ENCODE measurements around the gene TRAF5. TPM values are rescaled to one million over a fixed set of nuclear protein-coding genes. Genes with fewer than 3 reads are reported as not detected.
"Not testable (repeated sequence)": the region's sequence is repeated elsewhere in the genome, so short reads cannot be mapped to it uniquely, and the experiment has no call there.

The TRAF5 gene
- total RNA-seq, 1 experiment from 2014 or later = 15.2 TPM

GRCh38 chr1:211411639-211412038 is 85.0 kb downstream of the TRAF5 start:
- H3K9me3 Mint-ChIP-seq (ENCODE audit: low read depth, unreplicated experiment) = peaks cover 4% of the 10 kb centered on the region
- CTCF ChIA-PET = no interaction called here
- peaks cover 2% of the 10 kb centered on the region for H3K36me3 Mint-ChIP-seq (ENCODE audit: insufficient read depth, unreplicated experiment)
- no peak overlapping the region for H3K4me3 Mint-ChIP-seq (ENCODE audit: low read depth, unreplicated experiment)
- intact Hi-C loops (cut with micrococcal nuclease; ENCODE audit: unreplicated experiment) = no loop called here
- H3K4me1 Mint-ChIP-seq (ENCODE audit: low read depth, unreplicated experiment) = peaks cover 9% of the 10 kb centered on the region
- H3K27ac Mint-ChIP-seq (ENCODE audit: unreplicated experiment) = no peak overlapping the region
- DNase-seq = no peak
- no peak for TF ChIP-seq CTCF (IDR thresholded peaks at IDR 0.05; ENCODE audit: unreplicated experiment)
- BruUV-seq (replicated peaks) = no TSS peak
- no peaks in the 10 kb centered on the region for H3K27me3 Mint-ChIP-seq (ENCODE audit: unreplicated experiment)

- DNase-seq = no peak
- CTCF ChIA-PET = interaction anchor here (0.8 to 1.5 kb wide), 2 partner anchors 92 to 98 kb away, joined by 3 read pairs; no protein-coding TSS in a partner anchor
- H3K4me3 Mint-ChIP-seq (ENCODE audit: low read depth, unreplicated experiment) = peak overlapping the region; percentile 70
- intact Hi-C loops (cut with micrococcal nuclease; ENCODE audit: unreplicated experiment) = no loop called here
- peaks cover 24% of the 10 kb centered on the region for H3K4me1 Mint-ChIP-seq (ENCODE audit: low read depth, unreplicated experiment)
- BruUV-seq (replicated peaks) = no TSS peak
- H3K27me3 Mint-ChIP-seq (ENCODE audit: unreplicated experiment) = no peaks in the 10 kb centered on the region
- H3K36me3 Mint-ChIP-seq (ENCODE audit: insufficient read depth, unreplicated experiment) = peaks cover 13% of the 10 kb centered on the region
- peak overlapping the region; percentile 78 for H3K27ac Mint-ChIP-seq (ENCODE audit: unreplicated experiment)
- no peaks in the 10 kb centered on the region for H3K9me3 Mint-ChIP-seq (ENCODE audit: low read depth, unreplicated experiment)
- TF ChIP-seq CTCF (IDR thresholded peaks at IDR 0.05; ENCODE audit: unreplicated experiment) = no peak
These were observed 89.1 kb downstream of the TRAF5 start for GRCh38 chr1:211415700-211416099.

- Mint-ChIP-seq H3K27ac (ENCODE audit: unreplicated experiment) (peak overlapping the region; percentile 78), H3K36me3 (ENCODE audit: insufficient read depth, unreplicated experiment) (peaks cover 13% of the 10 kb centered on the region), H3K4me3 (ENCODE audit: low read depth, unreplicated experiment) (peak overlapping the region; percentile 75), H3K4me1 (ENCODE audit: low read depth, unreplicated experiment) (peaks cover 28% of the 10 kb centered on the region)
- peak; percentile 21 for TF ChIP-seq CTCF (IDR thresholded peaks at IDR 0.05; ENCODE audit: unreplicated experiment)
- DNase-seq = peak; percentile 70
- BruUV-seq (replicated peaks); intact Hi-C loops (cut with micrococcal nuclease; ENCODE audit: unreplicated experiment); H3K27me3 Mint-ChIP-seq (ENCODE audit: unreplicated experiment); H3K9me3 Mint-ChIP-seq (ENCODE audit: low read depth, unreplicated experiment): not testable (repeated sequence)
- CTCF ChIA-PET = interaction anchor here (0.8 to 1.5 kb wide), 3 partner anchors 93 to 99 kb away, joined by 3 read pairs; no protein-coding TSS in a partner anchor
These were observed 89.6 kb downstream of the TRAF5 start for GRCh38 chr1:211416246-211416627.

GRCh38 chr1:211416628-211417323 is 90.1 kb downstream of the TRAF5 start:
- peak; percentile 12 for TF ChIP-seq CTCF (IDR thresholded peaks at IDR 0.05; ENCODE audit: unreplicated experiment)
- BruUV-seq (replicated peaks); intact Hi-C loops (cut with micrococcal nuclease; ENCODE audit: unreplicated experiment): not testable (repeated sequence)

More at GRCh38 chr1:211416628-211417323, 90.1 kb downstream of the TRAF5 start:
- not testable (repeated sequence) for H3K9me3 Mint-ChIP-seq (ENCODE audit: low read depth, unreplicated experiment); H3K27me3 Mint-ChIP-seq (ENCODE audit: unreplicated experiment)
- H3K27ac Mint-ChIP-seq (ENCODE audit: unreplicated experiment) = peak overlapping the region; percentile 63
- DNase-seq = peak; percentile 74
- CTCF ChIA-PET = interaction anchor here (0.6 to 1.5 kb wide), 4 partner anchors 33 to 98 kb away, joined by 3 read pairs; no protein-coding TSS in a partner anchor
- H3K4me3 Mint-ChIP-seq (ENCODE audit: low read depth, unreplicated experiment) = peak overlapping the region; percentile 75
- peaks cover 28% of the 10 kb centered on the region for H3K4me1 Mint-ChIP-seq (ENCODE audit: low read depth, unreplicated experiment)
- H3K36me3 Mint-ChIP-seq (ENCODE audit: insufficient read depth, unreplicated experiment) = peaks cover 13% of the 10 kb centered on the region

All from Calu3 (cell line).